PC-9 (cell line): ENCODE data around the gene TAC3. TPM values are rescaled to one million over a fixed set of nuclear protein-coding genes. Genes with fewer than 3 reads are reported as not detected.
A peak's percentile ranks its signal among the peaks of the same experiment; 100 is the strongest.

ENCODE experiments used
- BruUV-seq: library from RNA; stranded (reverse); fragments of 400-500 nt; replicated peaks from 2 replicates; lab custom pipeline; 2021; lab: Mats Ljungman, UMichigan
- CTCF ChIA-PET: fragments of 300-600 bp; sonication (Branson Sonifier 250); formaldehyde crosslinking; loops from one replicate; lab custom pipeline; 2022; ENCODE audit warnings: antibody characterized with exemption; lab: Charles Lee
- POLR2A ChIA-PET: fragments of 300-600 bp; sonication (Branson Sonifier 250); formaldehyde crosslinking; loops from one replicate; lab custom pipeline; 2022; ENCODE audit warnings: antibody characterized with exemption; ENCODE audit not compliant: unreplicated experiment; lab: Charles Lee
- DNase-seq, 2 experiments: peaks; one replicate each; pipeline versions ENCODE4 v3.0.0 to v3.0.0-alpha.2; 2015 to 2022; ENCODE audit warnings: mixed read lengths in 1 of 2
- H2AFZ ChIP-seq: fragments of 200-600 bp; sonication (generic); 2 replicates; pipeline ENCODE4 v1.8.1; 2017; ENCODE audit warnings: antibody characterized with exemption
- H3F3A ChIP-seq: fragments of 200-600 bp; sonication (generic); 2 replicates; pipeline ENCODE4 v1.8.1; 2017; ENCODE audit warnings: antibody characterized with exemption, mild to moderate bottlenecking, low read depth; ENCODE audit not compliant: insufficient read depth
- H3K27ac ChIP-seq: fragments of 200-600 bp; sonication (generic); 2 replicates; pipeline ENCODE4 v1.6.1; 2016; ENCODE audit warnings: mixed run types
- H3K27me3 ChIP-seq: fragments of 200-600 bp; sonication (generic); 2 replicates; pipeline ENCODE4 v1.6.1; 2016; ENCODE audit warnings: low read depth, mixed run types; ENCODE audit not compliant: insufficient read depth
- H3K36me3 ChIP-seq: fragments of 200-600 bp; sonication (generic); 2 replicates; pipeline ENCODE4 v1.6.1; 2016; ENCODE audit warnings: low read depth, mixed run types
- H3K4me1 ChIP-seq: fragments of 200-600 bp; sonication (generic); replicated peaks from 2 replicates; pipeline ENCODE4 v1.6.1; 2016; ENCODE audit warnings: mixed run types; ENCODE audit not compliant: insufficient read depth
- H3K4me2 ChIP-seq: fragments of 200-600 bp; sonication (generic); 2 replicates; pipeline ENCODE4 v1.6.1; 2017; ENCODE audit warnings: mixed run types
- H3K4me3 ChIP-seq: fragments of 200-600 bp; sonication (generic); 2 replicates; pipeline ENCODE4 v1.6.1; 2016; ENCODE audit warnings: mixed run types
- H3K79me2 ChIP-seq: fragments of 200-600 bp; sonication (generic); 2 replicates; pipeline ENCODE4 v1.6.1; 2017; ENCODE audit warnings: low read depth, mixed run types
- H3K9me2 ChIP-seq: fragments of 200-600 bp; sonication (generic); 2 replicates; pipeline ENCODE4 v1.8.1; 2017; ENCODE audit warnings: mild to moderate bottlenecking; ENCODE audit not compliant: insufficient read depth
- H3K9me3 ChIP-seq: fragments of 200-600 bp; sonication (generic); 2 replicates; pipeline ENCODE4 v1.8.1; 2016; ENCODE audit warnings: low read depth; ENCODE audit not compliant: insufficient read depth
- H4K20me1 ChIP-seq: fragments of 200-600 bp; sonication (generic); 2 replicates; pipeline ENCODE4 v1.8.1; 2017; ENCODE audit not compliant: insufficient read depth
- CTCF ChIP-seq: fragments of 200-600 bp; sonication (generic); conservative IDR thresholded peaks from 2 replicates; pipeline ENCODE4 v1.6.1; 2017; ENCODE audit warnings: mixed run types, antibody characterized with exemption, mild to moderate bottlenecking, moderate library complexity
- EZH2 ChIP-seq: fragments of 200-600 bp; sonication (generic); IDR thresholded peaks from 2 replicates; pipeline ENCODE4 v1.8.0; 2017; ENCODE audit warnings: antibody characterized with exemption, low read depth
- intact Hi-C: fragments of 100-400 bp; cut with micrococcal nuclease; formaldehyde crosslinking; loops from one replicate; pipeline ENCODE4 v1.10.0; 2022; ENCODE audit not compliant: unreplicated experiment
- total RNA-seq: library from RNA; stranded (reverse); gene quantifications from 2 replicates; pipeline ENCODE4 v1.2.3, GENCODE V29; 2021

The TAC3 gene
- total RNA-seq, 1 experiment from 2014 or later: not detected

GRCh38 chr12:57009949-57010626 is 6.2 kb downstream of the TAC3 start:
- intact Hi-C loops: loop anchor here (2.0 to 10.0 kb wide), 4 partner anchors 173 to 893 kb away; partner anchors contain the start of genes BAZ2A, RPL41 and ZC3H10
- Histone ChIP-seq H3K4me3 (no peak overlapping the region), H2AFZ (no peak overlapping the region), H3K27ac (no peak overlapping the region), H3K27me3 (peaks cover 35% of the 10 kb centered on the region), H3K79me2 (peaks cover 10% of the 10 kb centered on the region), H3K4me1 (peaks cover 9% of the 10 kb centered on the region), H3K36me3 (no peaks in the 10 kb centered on the region), H4K20me1 (no peaks in the 10 kb centered on the region), H3K9me2 (no peaks in the 10 kb centered on the region), H3F3A (no peaks in the 10 kb centered on the region; the same call in 1 of the 2 replicates), H3K9me3 (no peaks in the 10 kb centered on the region), H3K4me2 (no peak overlapping the region)
- DNase-seq: no peak
- ChIA-PET POLR2A (no interaction called here), CTCF (no interaction called here)
- no peak for TF ChIP-seq CTCF
- no peak for TF ChIP-seq EZH2
- no TSS peak for BruUV-seq

- Histone ChIP-seq H3K27ac (no peak overlapping the region), H3K27me3 (peaks cover 16% of the 10 kb centered on the region; the same call in 1 of the 2 replicates), H3F3A (no peaks in the 10 kb centered on the region; the same call in 1 of the 2 replicates), H3K36me3 (no peaks in the 10 kb centered on the region), H3K4me3 (no peak overlapping the region), H2AFZ (no peak overlapping the region), H3K4me2 (no peak overlapping the region), H3K79me2 (peaks cover 16% of the 10 kb centered on the region), H3K9me2 (no peaks in the 10 kb centered on the region), H3K9me3 (no peaks in the 10 kb centered on the region), H3K4me1 (peaks cover 11% of the 10 kb centered on the region), H4K20me1 (no peaks in the 10 kb centered on the region)
- ChIA-PET CTCF (interaction anchor here (0.6 kb wide), 1 partner anchor 13 kb away, joined by 16 read pairs; no protein-coding TSS in a partner anchor), POLR2A (no interaction called here)
- intact Hi-C loops: loop anchor here (1.0 to 10.0 kb wide), 7 partner anchors 53 to 891 kb away; partner anchors contain the start of genes BAZ2A, RPL41 and ZC3H10
- peak in 1 of 2 experiments; percentile 51 for DNase-seq
- TF ChIP-seq EZH2: no peak
- peak; percentile 75 for TF ChIP-seq CTCF
- BruUV-seq: no TSS peak
Observed at GRCh38 chr12:57008178-57008577, 8.2 kb downstream of the TAC3 start.

GRCh38 chr12:57006809-57007475 is 9.4 kb downstream of the TAC3 start:
- Histone ChIP-seq H3K4me2 (peak overlapping the region; percentile 73), H2AFZ (peak overlapping the region; percentile 58; the same call in 1 of the 2 replicates), H3K79me2 (peaks cover 18% of the 10 kb centered on the region), H3K4me3 (peak overlapping the region; percentile 50; the same call in 1 of the 2 replicates), H3K4me1 (peaks cover 11% of the 10 kb centered on the region), H3K9me2 (no peaks in the 10 kb centered on the region), H3F3A (no peaks in the 10 kb centered on the region; the same call in 1 of the 2 replicates), H3K36me3 (0 out of 2 replicates have a peak, but pooled peaks cover 8% of the 10 kb centered on the region), H3K9me3 (no peaks in the 10 kb centered on the region), H3K27me3 (0 out of 2 replicates have a peak, but pooled peaks cover 6% of the 10 kb centered on the region), H4K20me1 (0 out of 2 replicates have a peak, but pooled peaks cover 3% of the 10 kb centered on the region), H3K27ac (no peak overlapping the region)
- no peak for DNase-seq
- ChIA-PET POLR2A (interaction anchor here (0.5 kb wide), 1 partner anchor 72 kb away, joined by 4 read pairs; no protein-coding TSS in a partner anchor), CTCF (interaction anchor here (0.6 to 0.7 kb wide), 3 partner anchors 244 to 584 kb away, joined by 4 to 17 read pairs (median 5); partner anchors contain the start of genes HSD17B6 and PIP4K2C)
- BruUV-seq: no TSS peak
- intact Hi-C loops: loop anchor here (1.0 to 10.0 kb wide), 4 partner anchors 171 to 890 kb away; partner anchors contain the start of genes BAZ2A, RPL41 and ZC3H10
- TF ChIP-seq EZH2: no peak
- TF ChIP-seq CTCF: no peak; the same call in 1 of the 2 replicates
